Lower lobe of right lung (tissue), 2 donors: ENCODE data around the gene WDFY4. TPM values are rescaled to one million over a fixed set of nuclear protein-coding genes. Genes with fewer than 3 reads are reported as not detected.

Experiments used
- ATAC-seq, 2 donors: fragments of 200-7000 bp; cut with Tn5 transposase; one replicate each; pipeline ENCODE4 v1.9.1; 2020 to 2022; ENCODE audit warnings: mild to moderate bottlenecking in 2 of 2, moderate library complexity in 2 of 2
- DNase-seq: peaks from one replicate; pipeline ENCODE4 v3.0.0-alpha.2; 2020
- H3K27ac ChIP-seq: fragments of 200-600 bp; one replicate; pipeline ENCODE4 v1.8.0; 2022
- H3K27me3 ChIP-seq: fragments of 200-600 bp; one replicate; pipeline ENCODE4 v1.8.0; 2022; ENCODE audit warnings: low read depth
- H3K36me3 ChIP-seq: fragments of 200-600 bp; one replicate; pipeline ENCODE4 v1.8.0; 2022; ENCODE audit warnings: mild to moderate bottlenecking
- H3K4me1 ChIP-seq: fragments of 200-600 bp; one replicate; pipeline ENCODE4 v1.8.0; 2022
- H3K4me3 ChIP-seq: fragments of 200-600 bp; one replicate; pipeline ENCODE4 v1.8.0; 2022; ENCODE audit warnings: mild to moderate bottlenecking
- H3K9me3 ChIP-seq: fragments of 200-600 bp; one replicate; pipeline ENCODE4 v1.8.0; 2022
- intact Hi-C: fragments of 100-400 bp; cut with DNase I; formaldehyde crosslinking; loops from one replicate; pipeline ENCODE4 v1.11.0; 2022
- total RNA-seq: library from RNA; stranded (reverse); fragmentation: NEBNext Ultra II Directional; extraction: Animal tissue kit (Norgen Biotek cat#: 25700); gene quantifications from one replicate; pipeline ENCODE4 v1.2.1, GENCODE V29; 2021
- TF ChIP-seq, protein P1 (sequence below): fragments of 200-600 bp; IDR thresholded peaks from one replicate; pipeline ENCODE4 v1.8.0; 2022; ENCODE audit warnings: antibody characterized with exemption, mild to moderate bottlenecking
- donor health status: DM: no; HTN: yes; CAD: no; lungs with severe emphysema.

Gene WDFY4
- total RNA-seq, 1 donor from 2014 or later: 44.4 TPM

DNA sequence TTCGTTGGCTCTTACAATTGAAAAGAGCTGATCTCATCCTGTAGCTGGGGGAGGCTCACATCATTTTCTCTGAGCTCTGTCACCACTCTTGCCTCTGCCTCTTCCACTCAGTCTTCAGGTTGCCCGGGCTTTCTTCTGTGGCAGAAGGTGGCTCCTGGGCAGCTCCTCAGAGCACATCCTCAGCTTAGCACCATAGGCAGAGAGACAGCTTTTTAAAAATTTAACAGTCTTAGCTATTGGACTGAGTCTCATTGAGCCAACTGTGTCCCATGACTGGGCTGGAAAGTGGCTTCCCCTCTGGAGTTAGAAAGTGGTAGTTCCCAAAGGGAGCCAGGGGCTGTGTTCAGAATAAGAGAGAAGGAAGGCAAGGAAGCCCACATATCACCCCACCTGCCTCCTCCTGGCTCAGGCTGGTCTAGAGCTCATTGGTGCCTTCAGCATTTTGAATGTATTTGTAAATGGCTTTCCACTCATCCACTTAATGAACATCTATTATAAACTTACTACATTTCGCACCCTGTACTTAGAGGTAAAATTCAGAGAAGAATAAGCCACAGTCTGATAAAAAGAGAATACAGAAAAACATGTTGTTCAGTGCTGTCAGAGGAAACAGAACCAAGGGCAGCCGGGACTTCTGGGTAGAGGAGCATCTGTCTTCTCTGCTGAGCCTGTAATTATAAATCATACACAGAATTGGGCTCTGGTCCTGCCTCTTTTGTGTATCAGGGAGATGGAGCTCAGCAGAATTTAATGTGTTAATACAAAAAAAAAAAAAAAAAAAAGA, 119.3 kb downstream of the WDFY4 start:
- Histone ChIP-seq H3K36me3 (no peaks in the 10 kb centered on the region), H3K27me3 (no peaks in the 10 kb centered on the region), H3K4me3 (no peak overlapping the region), H3K27ac (no peak overlapping the region), H3K9me3 (no peaks in the 10 kb centered on the region), H3K4me1 (peaks cover 40% of the 10 kb centered on the region)
- ATAC-seq (no peak), DNase-seq (no peak)
- TF ChIP-seq, protein P1, sequence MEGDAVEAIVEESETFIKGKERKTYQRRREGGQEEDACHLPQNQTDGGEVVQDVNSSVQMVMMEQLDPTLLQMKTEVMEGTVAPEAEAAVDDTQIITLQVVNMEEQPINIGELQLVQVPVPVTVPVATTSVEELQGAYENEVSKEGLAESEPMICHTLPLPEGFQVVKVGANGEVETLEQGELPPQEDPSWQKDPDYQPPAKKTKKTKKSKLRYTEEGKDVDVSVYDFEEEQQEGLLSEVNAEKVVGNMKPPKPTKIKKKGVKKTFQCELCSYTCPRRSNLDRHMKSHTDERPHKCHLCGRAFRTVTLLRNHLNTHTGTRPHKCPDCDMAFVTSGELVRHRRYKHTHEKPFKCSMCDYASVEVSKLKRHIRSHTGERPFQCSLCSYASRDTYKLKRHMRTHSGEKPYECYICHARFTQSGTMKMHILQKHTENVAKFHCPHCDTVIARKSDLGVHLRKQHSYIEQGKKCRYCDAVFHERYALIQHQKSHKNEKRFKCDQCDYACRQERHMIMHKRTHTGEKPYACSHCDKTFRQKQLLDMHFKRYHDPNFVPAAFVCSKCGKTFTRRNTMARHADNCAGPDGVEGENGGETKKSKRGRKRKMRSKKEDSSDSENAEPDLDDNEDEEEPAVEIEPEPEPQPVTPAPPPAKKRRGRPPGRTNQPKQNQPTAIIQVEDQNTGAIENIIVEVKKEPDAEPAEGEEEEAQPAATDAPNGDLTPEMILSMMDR: no peak
- intact Hi-C loops: no loop called here

DNA sequence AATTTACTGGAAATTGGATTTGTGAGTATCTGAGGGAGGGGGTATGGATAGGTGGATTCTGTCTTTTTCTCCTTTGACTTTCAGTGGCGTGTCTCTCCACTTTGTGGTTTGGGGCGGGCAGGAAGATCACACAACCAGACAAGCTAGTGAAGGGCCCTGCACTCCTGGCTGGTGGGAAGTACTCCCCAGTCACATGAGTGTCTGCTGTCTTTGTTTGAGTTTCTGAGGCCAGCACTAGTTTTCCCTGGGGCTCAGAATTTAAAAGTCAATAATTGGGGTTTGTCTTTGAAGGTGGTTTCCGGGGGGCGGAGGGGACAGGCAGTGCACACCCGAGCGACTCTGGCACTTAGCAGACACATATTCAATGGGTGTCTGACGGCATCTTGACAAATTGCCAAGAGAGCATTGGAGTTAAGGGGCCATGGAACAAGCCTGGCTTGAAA, 120.1 kb downstream of the WDFY4 start:
- Histone ChIP-seq H3K9me3 (no peaks in the 10 kb centered on the region), H3K4me3 (no peak overlapping the region), H3K27ac (no peak overlapping the region), H3K4me1 (peaks cover 39% of the 10 kb centered on the region), H3K36me3 (no peaks in the 10 kb centered on the region), H3K27me3 (no peaks in the 10 kb centered on the region)
- peak in 1 of 2 donors; percentile 49 for ATAC-seq
- TF ChIP-seq, protein P1: no peak
- intact Hi-C loops: no loop called here
- no peak for DNase-seq

DNA sequence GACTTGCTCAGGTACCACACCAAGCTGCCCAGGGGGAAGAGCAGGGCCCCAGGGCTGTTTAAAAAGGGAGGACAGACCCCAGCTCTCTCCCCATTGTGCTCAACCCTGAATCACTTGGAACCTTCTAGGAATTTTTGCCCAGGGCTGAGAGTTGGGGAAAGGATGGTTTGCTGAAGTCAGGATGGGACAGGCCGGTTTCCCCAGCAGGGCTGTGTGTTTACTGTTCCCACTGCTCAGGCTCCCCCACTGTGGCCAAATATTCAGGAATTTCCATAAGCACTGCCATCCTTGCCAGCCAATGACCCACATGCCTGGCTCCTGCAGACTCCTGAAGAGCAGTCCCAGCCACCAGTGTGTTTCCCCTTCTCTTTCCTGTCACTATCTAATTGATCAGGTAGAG, 120.7 kb downstream of the WDFY4 start:
- Histone ChIP-seq H3K4me3 (no peak overlapping the region), H3K36me3 (no peaks in the 10 kb centered on the region), H3K27ac (no peak overlapping the region), H3K9me3 (no peaks in the 10 kb centered on the region), H3K27me3 (no peaks in the 10 kb centered on the region), H3K4me1 (peaks cover 39% of the 10 kb centered on the region)
- ATAC-seq: peak in 1 of 2 donors; percentile 28
- TF ChIP-seq, protein P1: no peak
- intact Hi-C loops: no loop called here
- DNase-seq: no peak

DNA sequence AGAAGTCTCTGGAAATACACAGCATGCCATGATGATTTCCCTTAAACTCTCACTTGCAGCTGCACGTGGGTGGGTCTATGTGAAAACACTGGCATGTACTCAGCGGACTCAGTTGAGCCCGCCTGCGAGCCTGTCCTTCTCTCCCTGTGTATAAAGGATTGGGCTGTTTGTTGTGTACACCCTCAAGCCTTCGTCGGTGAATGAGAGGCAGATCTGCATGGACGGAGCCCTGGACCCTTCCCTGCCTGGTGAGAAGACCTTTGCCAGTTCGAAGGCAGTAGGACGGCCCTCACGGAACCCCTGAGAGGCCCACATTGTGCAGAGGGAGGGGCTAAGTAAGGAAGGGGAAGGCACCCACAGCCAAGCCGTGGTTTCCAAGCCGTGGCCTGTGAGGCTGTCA, 121.2 kb downstream of the WDFY4 start:
- Histone ChIP-seq H3K4me1 (peaks cover 35% of the 10 kb centered on the region), H3K4me3 (no peak overlapping the region), H3K9me3 (no peaks in the 10 kb centered on the region), H3K36me3 (no peaks in the 10 kb centered on the region), H3K27me3 (no peaks in the 10 kb centered on the region), H3K27ac (no peak overlapping the region)
- TF ChIP-seq, protein P1: no peak
- DNase-seq (no peak), ATAC-seq (peak; percentile 33 to 54)
- intact Hi-C loops: no loop called here

DNA sequence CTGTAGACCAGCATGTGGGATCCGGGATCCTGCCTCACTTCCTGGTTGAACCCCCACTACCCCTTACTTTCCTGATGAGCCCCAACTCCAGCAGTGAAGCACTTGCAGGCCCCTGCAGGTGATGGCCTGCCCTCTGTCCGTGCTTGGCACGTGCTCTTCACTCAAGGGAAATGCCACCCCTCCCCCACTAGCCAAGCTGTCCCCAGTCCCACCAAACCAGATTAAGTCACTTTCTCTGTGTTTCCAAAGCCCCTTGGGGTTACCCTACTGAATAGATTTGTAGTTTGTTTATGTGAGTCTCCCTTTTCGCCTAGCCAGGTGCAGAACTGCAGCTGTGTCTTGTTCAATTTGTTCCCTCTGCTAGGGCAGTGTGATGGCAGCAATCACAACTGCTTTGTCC, 121.7 kb downstream of the WDFY4 start:
- peaks cover 30% of the 10 kb centered on the region for H3K4me1 ChIP-seq
- H3K36me3 ChIP-seq: no peaks in the 10 kb centered on the region
- TF ChIP-seq, protein P1: no peak
- H3K27ac ChIP-seq: no peak overlapping the region
- ATAC-seq (no peak), DNase-seq (no peak)
- H3K9me3 ChIP-seq: no peaks in the 10 kb centered on the region
- no peak overlapping the region for H3K4me3 ChIP-seq
- no peaks in the 10 kb centered on the region for H3K27me3 ChIP-seq
- intact Hi-C loops: no loop called here
